H9 (cell line): ENCODE measurements around the gene SH3TC1. TPM values are rescaled to one million over a fixed set of nuclear protein-coding genes. Genes with fewer than 3 reads are reported as not detected.

Source experiments
- DNase-seq: peaks from one replicate; pipeline ENCODE4 v3.0.0-alpha.2; 2017
- H2AFZ ChIP-seq: one replicate; pipeline ENCODE4 v1.6.1; 2013; ENCODE audit warnings: mild to moderate bottlenecking, low read length, control low read depth, moderate library complexity
- H2AK5ac ChIP-seq: 2 replicates; pipeline ENCODE4 v1.6.1; 2013; ENCODE audit warnings: low read length, control low read depth, mixed read lengths; ENCODE audit not compliant: insufficient read length
- H2BK120ac ChIP-seq: one replicate; pipeline ENCODE4 v1.6.1; 2013; ENCODE audit warnings: low read depth, mild to moderate bottlenecking, low read length, control low read depth, inconsistent platforms; ENCODE audit not compliant: poor library complexity, severe bottlenecking
- H2BK12ac ChIP-seq: 2 replicates; pipeline ENCODE4 v1.6.1; 2013; ENCODE audit warnings: low read length, control low read depth, mixed read lengths, low read depth; ENCODE audit not compliant: insufficient read length
- H2BK15ac ChIP-seq: 2 replicates; pipeline ENCODE4 v1.6.1; 2013; ENCODE audit warnings: low read depth, low read length, control low read depth
- H2BK20ac ChIP-seq: one replicate; pipeline ENCODE4 v1.6.1; 2013; ENCODE audit warnings: low read depth, mild to moderate bottlenecking, low read length, control low read depth, inconsistent platforms; ENCODE audit not compliant: poor library complexity, severe bottlenecking
- H2BK5ac ChIP-seq: 2 replicates; pipeline ENCODE4 v1.6.1; 2013; ENCODE audit warnings: low read length, control low read depth, mixed read lengths; ENCODE audit not compliant: insufficient read length
- H3K14ac ChIP-seq: 2 replicates; pipeline ENCODE4 v1.6.1; 2013; ENCODE audit warnings: low read length, control low read depth; ENCODE audit not compliant: insufficient read depth
- H3K18ac ChIP-seq: 2 replicates; pipeline ENCODE4 v1.6.1; 2013; ENCODE audit warnings: low read depth, mild to moderate bottlenecking, mixed read lengths, low read length, control low read depth; ENCODE audit not compliant: insufficient read length
- H3K23ac ChIP-seq: 2 replicates; pipeline ENCODE4 v1.6.1; 2013; ENCODE audit warnings: low read length, control low read depth, mixed read lengths, low read depth; ENCODE audit not compliant: insufficient read length
- H3K23me2 ChIP-seq: 2 replicates; pipeline ENCODE4 v1.6.1; 2013; ENCODE audit warnings: low read depth, mild to moderate bottlenecking, mixed read lengths, low read length, control low read depth; ENCODE audit not compliant: insufficient read length, poor library complexity, severe bottlenecking
- H3K27ac ChIP-seq: 2 replicates; pipeline ENCODE4 v1.5.1; 2013; ENCODE audit warnings: low read length, control low read depth, mixed read lengths, low read depth; ENCODE audit not compliant: insufficient read length
- H3K27me3 ChIP-seq: 2 replicates; pipeline ENCODE4 v1.6.1; 2013; ENCODE audit warnings: low read length, control low read depth, inconsistent platforms; ENCODE audit not compliant: insufficient read depth
- H3K4ac ChIP-seq: 2 replicates; pipeline ENCODE4 v1.6.1; 2013; ENCODE audit warnings: low read depth, mild to moderate bottlenecking, control low read depth, inconsistent platforms, low read length, moderate library complexity
- H3K4me1 ChIP-seq: 2 replicates; pipeline ENCODE4 v1.6.1; 2013; ENCODE audit warnings: low read length, control low read depth, inconsistent platforms; ENCODE audit not compliant: insufficient read depth
- H3K4me2 ChIP-seq: 2 replicates; pipeline ENCODE4 v1.6.1; 2013; ENCODE audit warnings: low read length, control low read depth, mixed read lengths; ENCODE audit not compliant: insufficient read length, insufficient read depth
- H3K56ac ChIP-seq: 2 replicates; pipeline ENCODE4 v1.6.1; 2013; ENCODE audit warnings: low read depth, mild to moderate bottlenecking, mixed read lengths, low read length, control low read depth; ENCODE audit not compliant: insufficient read length
- H3K79me1 ChIP-seq: 2 replicates; pipeline ENCODE4 v1.6.1; 2013; ENCODE audit warnings: low read depth, mild to moderate bottlenecking, moderate library complexity, low read length, control low read depth, inconsistent platforms; ENCODE audit not compliant: insufficient read depth, poor library complexity, severe bottlenecking
- H3K79me2 ChIP-seq: 2 replicates; pipeline ENCODE4 v1.6.1; 2013; ENCODE audit warnings: low read length, control low read depth, inconsistent platforms; ENCODE audit not compliant: insufficient read depth
- H3K9ac ChIP-seq: 2 replicates; pipeline ENCODE4 v1.6.1; 2013; ENCODE audit warnings: low read length, control low read depth, mixed read lengths; ENCODE audit not compliant: insufficient read length; ENCODE audit errors: extremely low read depth
- H3K9me3 ChIP-seq: one replicate; pipeline ENCODE4 v1.6.1; 2013; ENCODE audit warnings: low read depth, low read length, inconsistent platforms; ENCODE audit not compliant: control insufficient read depth
- H3T11ph ChIP-seq: one replicate; pipeline ENCODE4 v1.6.1; 2013; ENCODE audit warnings: mild to moderate bottlenecking, low read length, control low read depth, inconsistent platforms
- H4K20me1 ChIP-seq: one replicate; pipeline ENCODE4 v1.6.1; 2013; ENCODE audit not compliant: control insufficient read depth, insufficient read length, insufficient read depth
- H4K5ac ChIP-seq: 2 replicates; pipeline ENCODE4 v1.6.1; 2013; ENCODE audit warnings: low read depth, mild to moderate bottlenecking, mixed read lengths, low read length, control low read depth; ENCODE audit not compliant: insufficient read length
- H4K8ac ChIP-seq: replicated peaks from 2 replicates; pipeline ENCODE4 v1.6.1; 2013; ENCODE audit warnings: low read length, control low read depth, mixed read lengths, low read depth; ENCODE audit not compliant: insufficient read length
- H4K91ac ChIP-seq: 2 replicates; pipeline ENCODE4 v1.6.1; 2013; ENCODE audit warnings: low read depth, mild to moderate bottlenecking, moderate library complexity, mixed read lengths, low read length, control low read depth; ENCODE audit not compliant: insufficient read length
- H3K27ac Mint-ChIP-seq, 3 experiments: 2 replicates in 2 of 3; 3 replicates in 1 of 3; pipeline ENCODE4 v1.8.0; 2020 to 2021; ENCODE audit warnings: mixed read lengths in 3 of 3, mild to moderate bottlenecking in 1 of 3, moderate library complexity in 1 of 3
- H3K27me3 Mint-ChIP-seq: 2 replicates; pipeline ENCODE4 v1.8.0; 2021; ENCODE audit warnings: low read depth, mild to moderate bottlenecking, moderate library complexity, mixed read lengths
- H3K36me3 Mint-ChIP-seq, 3 experiments: 2 replicates in 2 of 3; 3 replicates in 1 of 3; pipeline ENCODE4 v1.8.0; 2020 to 2021; ENCODE audit warnings: low read depth in 3 of 3, mixed read lengths in 3 of 3; ENCODE audit not compliant: insufficient read depth in 1 of 3
- H3K4me1 Mint-ChIP-seq, 2 experiments: 2 replicates each; pipeline ENCODE4 v1.8.0; 2020; ENCODE audit warnings: mixed read lengths in 2 of 2
- H3K4me3 Mint-ChIP-seq, 2 experiments: 2 replicates in 1 of 2; 3 replicates in 1 of 2; pipeline ENCODE4 v1.8.0; 2020 to 2021; ENCODE audit warnings: mild to moderate bottlenecking in 2 of 2, mixed read lengths in 2 of 2, moderate library complexity in 1 of 2
- H3K9me3 Mint-ChIP-seq, 2 experiments: 2 replicates in 1 of 2; 3 replicates in 1 of 2; pipeline ENCODE4 v1.8.0; 2020; ENCODE audit warnings: mild to moderate bottlenecking in 2 of 2, mixed read lengths in 2 of 2, moderate library complexity in 1 of 2
- WGBS: extraction: QIAGEN DNeasy Blood & Tissue Kit; methylation state at CpG from one replicate; pipeline ENCODE4 v1.1.7; 2013; ENCODE audit warnings: missing lambda C conversion rate, low lambda C conversion rate, mixed read lengths; ENCODE audit not compliant: insufficient read length; ENCODE audit errors: extremely low coverage; 5-methylcytosine and 5-hydroxymethylcytosine counted together
- total RNA-seq: library from RNA; stranded (reverse); gene quantifications from 2 replicates; pipeline ENCODE4 v1.2.1, GENCODE V29; 2021
- TF ChIP-seq, protein P1 (sequence below): fragments of 200-600 bp; sonication (generic); conservative IDR thresholded peaks from 3 replicates; pipeline ENCODE4 v1.8.0; 2021; ENCODE audit warnings: antibody characterized with exemption, mild to moderate bottlenecking

The SH3TC1 gene
- total RNA-seq, 1 experiment from 2014 or later, result 0.74 TPM

GRCh38 chr4:8236106-8236919, 37.2 kb downstream of the SH3TC1 start:
- H3K9me3 Mint-ChIP-seq, result 0 out of 5 replicates have a peak, but pooled peaks cover 0 to 2% of the 10 kb centered on the region in 2 experiments
- no peak overlapping the region for H2AK5ac ChIP-seq
- H2BK20ac ChIP-seq, result no peak overlapping the region
- H2BK12ac ChIP-seq, result no peak overlapping the region
- H3K23ac ChIP-seq, result no peak overlapping the region
- no peak overlapping the region for H3K4ac ChIP-seq
- no peaks in the 10 kb centered on the region for H3K79me1 ChIP-seq
- H4K5ac ChIP-seq, result no peak overlapping the region
- H3K14ac ChIP-seq, result peak overlapping the region; percentile 13; the same call in 1 of the 2 replicates
- H3K27me3 ChIP-seq, result no peaks in the 10 kb centered on the region
- no peaks in the 10 kb centered on the region for H3K23me2 ChIP-seq
- H3K4me2 ChIP-seq, result no peak overlapping the region
- no peak for DNase-seq
- no peak overlapping the region for H3K9ac ChIP-seq
- H4K91ac ChIP-seq, result no peak overlapping the region
- TF ChIP-seq, protein P1, sequence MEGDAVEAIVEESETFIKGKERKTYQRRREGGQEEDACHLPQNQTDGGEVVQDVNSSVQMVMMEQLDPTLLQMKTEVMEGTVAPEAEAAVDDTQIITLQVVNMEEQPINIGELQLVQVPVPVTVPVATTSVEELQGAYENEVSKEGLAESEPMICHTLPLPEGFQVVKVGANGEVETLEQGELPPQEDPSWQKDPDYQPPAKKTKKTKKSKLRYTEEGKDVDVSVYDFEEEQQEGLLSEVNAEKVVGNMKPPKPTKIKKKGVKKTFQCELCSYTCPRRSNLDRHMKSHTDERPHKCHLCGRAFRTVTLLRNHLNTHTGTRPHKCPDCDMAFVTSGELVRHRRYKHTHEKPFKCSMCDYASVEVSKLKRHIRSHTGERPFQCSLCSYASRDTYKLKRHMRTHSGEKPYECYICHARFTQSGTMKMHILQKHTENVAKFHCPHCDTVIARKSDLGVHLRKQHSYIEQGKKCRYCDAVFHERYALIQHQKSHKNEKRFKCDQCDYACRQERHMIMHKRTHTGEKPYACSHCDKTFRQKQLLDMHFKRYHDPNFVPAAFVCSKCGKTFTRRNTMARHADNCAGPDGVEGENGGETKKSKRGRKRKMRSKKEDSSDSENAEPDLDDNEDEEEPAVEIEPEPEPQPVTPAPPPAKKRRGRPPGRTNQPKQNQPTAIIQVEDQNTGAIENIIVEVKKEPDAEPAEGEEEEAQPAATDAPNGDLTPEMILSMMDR, result no peak
- no peaks in the 10 kb centered on the region for H4K20me1 ChIP-seq
- H3K36me3 Mint-ChIP-seq, result no peaks in the 10 kb centered on the region
- H3K27ac Mint-ChIP-seq, result no peak overlapping the region
- H2BK120ac ChIP-seq, result no peak overlapping the region
- no peak overlapping the region for H2BK15ac ChIP-seq
- no peak overlapping the region for H3K27ac ChIP-seq
- no CpG with 5 or more reads among the region's 24 CpGs for WGBS
- H3K9me3 ChIP-seq, result no peaks in the 10 kb centered on the region
- no peaks in the 10 kb centered on the region for H3K79me2 ChIP-seq
- H3K27me3 Mint-ChIP-seq, result no peaks in the 10 kb centered on the region; the same call in 1 of the 2 replicates
- H4K8ac ChIP-seq, result no peak overlapping the region
- H3K56ac ChIP-seq, result no peak overlapping the region
- no peak overlapping the region for H3K4me3 Mint-ChIP-seq
- no peak overlapping the region for H3T11ph ChIP-seq
- peaks cover 2% of the 10 kb centered on the region in 2 experiments; a peak in 1 of 4 replicates for H3K4me1 Mint-ChIP-seq
- H3K4me1 ChIP-seq, result no peaks in the 10 kb centered on the region
- no peak overlapping the region for H2BK5ac ChIP-seq
- H3K18ac ChIP-seq, result no peak overlapping the region
- no peak overlapping the region for H2AFZ ChIP-seq
